Activated naive CD8-positive, alpha-beta T cell treated with anti-CD3 and anti-CD28 coated beads for 36 hours (primary cell): ENCODE data around the gene EYS. TPM values are rescaled to one million over a fixed set of nuclear protein-coding genes. Genes with fewer than 3 reads are reported as not detected.

Source experiments
- DNase-seq: peaks from one replicate; pipeline ENCODE4 v3.0.0; 2021
- H3K27ac Mint-ChIP-seq: one replicate; pipeline ENCODE4 v1.8.0; 2022; ENCODE audit warnings: mild to moderate bottlenecking, moderate library complexity, mixed read lengths
- H3K27me3 Mint-ChIP-seq: one replicate; pipeline ENCODE4 v1.8.0; 2022; ENCODE audit warnings: mild to moderate bottlenecking, mixed read lengths
- H3K36me3 Mint-ChIP-seq: one replicate; pipeline ENCODE4 v1.8.0; 2021; ENCODE audit warnings: mild to moderate bottlenecking, mixed read lengths
- H3K4me1 Mint-ChIP-seq: one replicate; pipeline ENCODE4 v1.8.0; 2021; ENCODE audit warnings: mixed read lengths
- H3K4me3 Mint-ChIP-seq: one replicate; pipeline ENCODE4 v1.8.0; 2022; ENCODE audit warnings: mild to moderate bottlenecking, moderate library complexity, mixed read lengths
- H3K9me3 Mint-ChIP-seq: one replicate; pipeline ENCODE4 v1.8.0; 2022; ENCODE audit warnings: mixed read lengths
- total RNA-seq, 2 experiments: library from RNA; stranded (reverse); gene quantifications; one replicate each; pipeline ENCODE4 v1.2.3, GENCODE V29; 2021

Gene EYS
- total RNA-seq, 2 experiments from 2014 or later, result not detected

DNA sequence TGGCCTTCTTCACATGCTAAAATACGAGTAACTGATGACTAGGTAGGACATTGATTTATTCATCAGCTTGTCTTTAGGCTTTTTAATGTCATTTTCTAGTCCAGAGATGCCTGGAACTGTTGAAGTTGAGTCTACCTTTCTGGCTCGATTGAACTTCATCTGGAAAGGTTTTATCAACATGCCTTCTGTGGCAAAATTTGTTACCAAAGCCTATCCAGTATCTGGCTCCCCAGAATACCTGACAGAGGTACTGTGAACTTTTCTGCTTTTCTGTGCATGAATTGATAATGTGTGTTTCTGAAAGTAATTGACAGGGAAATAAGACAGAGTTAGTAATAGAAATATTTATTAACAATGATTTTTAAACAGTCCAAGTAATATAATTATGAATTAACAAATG is 2000.4 kb downstream of the EYS start:
- H3K4me1 Mint-ChIP-seq, result peaks cover 17% of the 10 kb centered on the region
- no peak overlapping the region for H3K27ac Mint-ChIP-seq
- H3K27me3 Mint-ChIP-seq, result no peaks in the 10 kb centered on the region
- no peak overlapping the region for H3K4me3 Mint-ChIP-seq
- no peaks in the 10 kb centered on the region for H3K9me3 Mint-ChIP-seq
- H3K36me3 Mint-ChIP-seq, result peaks cover 41% of the 10 kb centered on the region
- no peak for DNase-seq

DNA sequence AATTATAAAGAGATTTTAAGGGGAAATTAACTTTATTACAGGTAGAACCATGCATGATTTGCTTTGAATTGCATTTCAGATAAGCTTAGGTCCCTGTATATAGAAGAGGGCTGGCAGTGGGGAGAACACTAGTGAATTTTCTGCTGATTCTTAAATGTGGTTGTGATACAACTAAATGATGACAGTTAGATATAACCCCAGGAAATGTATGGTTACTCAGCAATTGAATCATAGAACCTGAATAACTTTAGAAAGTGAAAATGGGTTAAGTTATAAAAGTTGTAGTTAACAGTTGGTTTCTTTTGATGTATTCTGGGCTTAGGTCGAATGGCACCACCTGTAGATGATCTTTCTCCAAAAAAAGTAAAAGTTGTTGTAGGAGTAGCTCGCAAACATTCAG is 2001.3 kb downstream of the EYS start:
- Mint-ChIP-seq H3K27me3 (no peaks in the 10 kb centered on the region), H3K36me3 (peaks cover 38% of the 10 kb centered on the region), H3K4me1 (peaks cover 18% of the 10 kb centered on the region), H3K4me3 (no peak overlapping the region), H3K27ac (peak overlapping the region; percentile 1), H3K9me3 (no peaks in the 10 kb centered on the region)
- no peak for DNase-seq

DNA sequence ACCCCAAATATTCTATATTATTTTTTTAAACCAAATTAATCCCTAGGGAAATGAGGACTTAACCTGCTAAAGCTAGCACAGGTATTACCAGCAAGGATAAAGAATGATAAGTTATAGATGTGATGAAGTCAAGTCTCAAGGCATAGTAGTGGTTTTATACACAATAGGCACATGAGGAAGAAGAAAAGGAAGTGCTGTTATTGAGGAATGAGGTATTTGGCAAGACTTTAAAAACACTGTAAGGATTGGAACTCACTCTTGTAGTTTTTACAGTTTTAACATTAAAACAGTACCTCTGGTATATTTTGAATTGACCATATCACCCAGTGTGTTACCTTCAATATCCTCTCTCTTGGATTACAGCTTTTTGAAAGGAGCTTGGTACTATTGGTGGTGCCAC is 2016.8 kb downstream of the EYS start:
- Mint-ChIP-seq H3K27ac (no peak overlapping the region), H3K27me3 (no peaks in the 10 kb centered on the region), H3K36me3 (peaks cover 28% of the 10 kb centered on the region), H3K4me3 (no peak overlapping the region), H3K4me1 (peaks cover 16% of the 10 kb centered on the region), H3K9me3 (no peaks in the 10 kb centered on the region)
- no peak for DNase-seq

- H3K27me3 Mint-ChIP-seq, result no peaks in the 10 kb centered on the region
- no peak for DNase-seq
- peaks cover 18% of the 10 kb centered on the region for H3K4me1 Mint-ChIP-seq
- H3K9me3 Mint-ChIP-seq, result no peaks in the 10 kb centered on the region
- no peak overlapping the region for H3K4me3 Mint-ChIP-seq
- no peak overlapping the region for H3K27ac Mint-ChIP-seq
- H3K36me3 Mint-ChIP-seq, result peaks cover 32% of the 10 kb centered on the region
These were observed 2017.6 kb downstream of the EYS start for GRCh38 chr6:63689421-63689820.

GRCh38 chr6:63685446-63686379 is 2021.3 kb downstream of the EYS start:
- Mint-ChIP-seq H3K36me3 (peaks cover 42% of the 10 kb centered on the region), H3K9me3 (no peaks in the 10 kb centered on the region), H3K4me1 (peaks cover 33% of the 10 kb centered on the region), H3K4me3 (no peak overlapping the region), H3K27me3 (no peaks in the 10 kb centered on the region), H3K27ac (peak overlapping the region; percentile 8)
- DNase-seq, result no peak

DNA sequence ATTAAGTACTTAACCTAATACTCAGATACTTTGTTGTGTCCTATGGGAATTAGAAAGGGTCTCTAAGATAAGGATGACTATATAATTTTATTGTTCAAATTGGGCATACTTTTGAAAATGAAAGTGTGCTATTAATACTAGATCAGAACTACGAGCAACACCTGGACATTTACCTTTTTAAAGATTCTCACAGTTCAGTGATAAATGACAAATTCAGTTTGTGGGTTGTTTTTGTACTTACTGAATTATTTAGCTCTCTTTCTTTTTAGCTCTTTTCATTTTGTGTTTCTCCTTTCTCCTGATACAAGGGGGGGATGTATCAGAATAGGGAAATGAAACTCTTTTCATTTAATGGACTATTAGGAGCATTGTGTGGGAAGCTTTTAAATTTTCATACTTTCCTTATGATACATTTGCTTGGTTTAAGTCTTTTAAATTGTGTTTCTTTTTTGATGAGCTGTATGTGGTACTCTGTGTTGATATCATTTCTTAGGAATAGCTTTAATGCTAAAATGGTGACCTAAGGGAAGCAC is 2023.9 kb downstream of the EYS start:
- Mint-ChIP-seq H3K4me1 (peaks cover 45% of the 10 kb centered on the region), H3K27ac (peak overlapping the region; percentile 11), H3K36me3 (peaks cover 42% of the 10 kb centered on the region), H3K4me3 (no peak overlapping the region), H3K27me3 (no peaks in the 10 kb centered on the region), H3K9me3 (no peaks in the 10 kb centered on the region)
- DNase-seq, result no peak

DNA sequence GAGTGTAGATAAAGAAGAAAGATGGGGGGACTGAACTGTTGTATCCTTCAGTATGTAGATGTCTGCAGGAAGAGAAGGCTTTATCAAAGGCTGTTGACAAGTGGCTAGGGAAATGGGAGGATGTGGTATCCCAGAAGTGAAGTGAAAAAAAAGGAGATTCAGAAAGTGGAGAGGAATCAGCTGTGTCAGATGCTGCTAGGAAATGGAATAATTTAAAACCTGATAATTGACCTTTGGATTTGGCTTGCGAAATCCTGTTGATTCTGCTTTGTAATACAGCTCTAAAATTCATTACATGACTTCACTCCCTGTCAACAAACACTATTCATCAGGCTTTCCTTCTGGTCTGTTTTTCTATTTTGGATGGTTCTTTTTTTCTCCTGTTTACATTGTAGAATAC is 2029.7 kb downstream of the EYS start:
- no peaks in the 10 kb centered on the region for H3K27me3 Mint-ChIP-seq
- DNase-seq, result no peak
- H3K9me3 Mint-ChIP-seq, result no peaks in the 10 kb centered on the region
- peaks cover 19% of the 10 kb centered on the region for H3K36me3 Mint-ChIP-seq
- H3K27ac Mint-ChIP-seq, result no peak overlapping the region
- no peak overlapping the region for H3K4me3 Mint-ChIP-seq
- peaks cover 33% of the 10 kb centered on the region for H3K4me1 Mint-ChIP-seq

DNA sequence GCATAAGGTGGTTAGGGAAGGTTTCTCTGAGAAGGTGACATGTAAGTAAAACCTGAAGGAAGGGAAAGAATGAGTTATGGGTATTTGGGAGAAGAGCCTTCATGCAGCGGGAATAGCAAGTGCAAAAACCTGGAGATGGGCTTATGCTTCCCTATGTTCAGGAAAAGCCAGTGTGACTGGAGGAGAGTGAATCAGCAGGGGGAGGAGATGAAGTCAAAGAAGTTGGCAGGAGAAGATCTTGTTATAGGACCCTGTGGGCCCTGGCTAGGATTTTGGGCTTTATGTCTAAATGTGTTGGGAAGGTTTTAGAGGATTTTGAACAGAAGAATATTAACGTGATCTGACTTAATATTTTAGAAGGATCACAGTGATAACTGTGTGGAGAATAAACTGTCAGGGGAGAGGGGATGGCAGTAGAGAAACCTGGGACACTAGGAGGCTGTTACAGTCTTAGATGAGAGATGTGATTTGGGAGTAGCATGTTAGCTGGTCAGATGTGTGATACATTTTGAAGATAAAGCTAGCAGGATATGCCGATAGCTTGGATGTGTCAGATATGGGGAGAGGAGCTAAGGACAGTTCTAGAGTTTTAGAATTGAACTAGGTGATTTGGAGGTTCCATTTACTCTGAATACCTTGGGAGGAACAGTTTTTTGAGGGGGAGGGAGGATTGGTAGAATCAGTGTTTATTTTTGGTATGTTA is 2030.5 kb downstream of the EYS start:
- no peak overlapping the region for H3K27ac Mint-ChIP-seq
- H3K27me3 Mint-ChIP-seq, result no peaks in the 10 kb centered on the region
- peaks cover 21% of the 10 kb centered on the region for H3K36me3 Mint-ChIP-seq
- no peak for DNase-seq
- peaks cover 30% of the 10 kb centered on the region for H3K4me1 Mint-ChIP-seq
- H3K4me3 Mint-ChIP-seq, result no peak overlapping the region
- no peaks in the 10 kb centered on the region for H3K9me3 Mint-ChIP-seq

DNA sequence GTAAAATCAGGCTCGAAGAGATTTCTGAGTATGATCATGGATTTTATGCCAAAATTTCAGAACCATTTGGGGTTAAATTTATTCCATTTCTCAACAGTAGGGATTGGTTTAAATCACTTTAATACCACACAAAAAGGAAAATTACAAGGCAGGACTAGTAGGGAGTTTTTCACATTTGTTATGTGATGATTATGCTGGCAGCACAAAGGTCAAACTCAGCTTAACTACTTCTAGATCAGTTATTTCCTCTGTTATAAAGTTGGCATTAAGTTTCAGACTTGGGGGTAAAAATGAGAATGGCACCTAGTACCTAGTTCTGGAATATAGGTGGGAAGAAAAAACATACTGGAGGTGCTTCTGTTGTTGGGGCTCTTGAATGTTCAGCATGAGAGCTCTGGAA is 2031.9 kb downstream of the EYS start:
- Mint-ChIP-seq H3K4me1 (peaks cover 23% of the 10 kb centered on the region), H3K27ac (no peak overlapping the region), H3K4me3 (no peak overlapping the region), H3K9me3 (no peaks in the 10 kb centered on the region), H3K27me3 (no peaks in the 10 kb centered on the region), H3K36me3 (peaks cover 22% of the 10 kb centered on the region)
- DNase-seq, result no peak

- peaks cover 26% of the 10 kb centered on the region for H3K4me1 Mint-ChIP-seq
- H3K4me3 Mint-ChIP-seq, result no peak overlapping the region
- H3K27ac Mint-ChIP-seq, result no peak overlapping the region
- peaks cover 21% of the 10 kb centered on the region for H3K36me3 Mint-ChIP-seq
- no peaks in the 10 kb centered on the region for H3K27me3 Mint-ChIP-seq
- DNase-seq, result no peak
- no peaks in the 10 kb centered on the region for H3K9me3 Mint-ChIP-seq
These were observed 2032.4 kb downstream of the EYS start for GRCh38 chr6:63674635-63675034.

DNA sequence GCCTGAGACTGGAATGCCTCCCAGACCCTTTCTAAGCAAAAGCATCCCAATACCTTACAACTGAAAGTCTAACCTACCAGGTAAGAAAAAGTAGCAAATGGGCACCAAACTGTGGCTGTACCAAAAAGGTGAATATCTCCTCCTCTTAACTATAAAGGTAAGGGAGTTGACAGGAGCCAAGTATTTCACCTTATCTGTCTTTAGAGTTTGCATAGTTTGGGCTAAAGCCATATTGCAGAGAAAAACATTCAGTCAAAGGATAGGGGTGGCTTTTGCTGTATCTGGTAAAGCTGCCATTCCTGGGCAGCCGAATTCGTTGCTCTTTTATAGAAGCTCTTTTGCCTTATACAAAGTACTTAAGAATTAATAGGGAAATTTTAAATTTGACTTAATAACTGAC is 2033.3 kb downstream of the EYS start:
- no peak for DNase-seq
- Mint-ChIP-seq H3K27me3 (no peaks in the 10 kb centered on the region), H3K4me3 (no peak overlapping the region), H3K27ac (no peak overlapping the region), H3K9me3 (no peaks in the 10 kb centered on the region), H3K36me3 (peaks cover 19% of the 10 kb centered on the region), H3K4me1 (peaks cover 23% of the 10 kb centered on the region)

- peaks cover 19% of the 10 kb centered on the region for H3K36me3 Mint-ChIP-seq
- H3K9me3 Mint-ChIP-seq, result no peaks in the 10 kb centered on the region
- no peak for DNase-seq
- H3K27me3 Mint-ChIP-seq, result no peaks in the 10 kb centered on the region
- no peak overlapping the region for H3K4me3 Mint-ChIP-seq
- H3K27ac Mint-ChIP-seq, result no peak overlapping the region
- H3K4me1 Mint-ChIP-seq, result peaks cover 27% of the 10 kb centered on the region
These were observed 2034.4 kb downstream of the EYS start for GRCh38 chr6:63672582-63673129.

DNA sequence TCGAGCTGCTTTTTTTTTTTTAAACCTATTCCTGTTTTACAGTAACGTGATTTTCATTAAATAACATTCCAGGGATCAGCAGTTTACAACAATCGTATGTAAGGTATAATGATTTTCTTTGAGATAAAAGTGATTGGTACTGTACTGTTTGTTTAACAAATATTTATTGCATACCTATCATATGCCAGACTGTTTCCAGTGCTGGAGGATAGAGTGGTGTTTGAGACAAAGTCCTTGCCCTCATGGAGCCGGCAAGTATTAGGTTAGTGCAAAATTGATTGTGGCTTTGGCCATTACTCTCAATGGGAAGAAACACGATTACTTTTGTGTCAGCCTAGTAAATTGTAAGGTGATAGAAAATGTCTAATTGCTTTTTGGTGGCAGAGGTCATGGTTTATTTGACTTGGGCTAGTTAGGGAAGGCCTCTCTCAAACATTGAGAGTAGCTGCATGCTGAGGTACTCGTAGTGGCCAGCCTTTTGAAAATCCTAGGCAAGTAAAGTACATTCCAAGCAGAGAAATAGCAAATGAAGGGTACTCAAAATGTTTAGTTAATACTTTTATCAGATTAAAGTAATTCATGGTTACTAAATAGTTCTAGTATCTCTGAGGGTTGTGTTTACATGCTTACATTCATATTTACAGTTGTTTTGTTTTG is 2035.8 kb downstream of the EYS start:
- H3K27ac Mint-ChIP-seq, result no peak overlapping the region
- DNase-seq, result no peak
- peaks cover 19% of the 10 kb centered on the region for H3K36me3 Mint-ChIP-seq
- H3K4me1 Mint-ChIP-seq, result peaks cover 36% of the 10 kb centered on the region
- no peak overlapping the region for H3K4me3 Mint-ChIP-seq
- H3K27me3 Mint-ChIP-seq, result no peaks in the 10 kb centered on the region
- no peaks in the 10 kb centered on the region for H3K9me3 Mint-ChIP-seq
